GM18870 (cell line): ENCODE measurements around the gene PKLR.

ENCODE experiments used
- ATAC-seq: cut with Tn5 transposase; IDR thresholded peaks from one replicate; pipeline ENCODE4 v1.9.1; 2021; ENCODE audit warnings: moderate library complexity; ENCODE audit not compliant: unreplicated experiment

Gene PKLR

GRCh38 chr1:155286544-155286943, 14.7 kb downstream of the PKLR start:
- ATAC-seq = no peak

GRCh38 chr1:155285631-155286044, 15.6 kb downstream of the PKLR start:
- no peak for ATAC-seq

- no peak for ATAC-seq
These were observed 16.2 kb downstream of the PKLR start for GRCh38 chr1:155285063-155285462.

GRCh38 chr1:155284476-155284875, 16.8 kb downstream of the PKLR start:
- no peak for ATAC-seq

- ATAC-seq = no peak
These were observed 18.6 kb downstream of the PKLR start for GRCh38 chr1:155282488-155283091.

- ATAC-seq = no peak
These were observed 22.0 kb downstream of the PKLR start for GRCh38 chr1:155279268-155279667.

- no peak for ATAC-seq
These were observed 22.5 kb downstream of the PKLR start for GRCh38 chr1:155278689-155279160.

- no peak for ATAC-seq
These were observed 23.1 kb downstream of the PKLR start for GRCh38 chr1:155277902-155278688.

- ATAC-seq = peak; percentile 47
These were observed 24.0 kb downstream of the PKLR start, which contains the start of gene HCN3 for GRCh38 chr1:155277070-155277901. Gene HCN3 (plus strand): TSS chr1:155277463. CDS start chr1:155277591, 128 bp downstream.

DNA sequence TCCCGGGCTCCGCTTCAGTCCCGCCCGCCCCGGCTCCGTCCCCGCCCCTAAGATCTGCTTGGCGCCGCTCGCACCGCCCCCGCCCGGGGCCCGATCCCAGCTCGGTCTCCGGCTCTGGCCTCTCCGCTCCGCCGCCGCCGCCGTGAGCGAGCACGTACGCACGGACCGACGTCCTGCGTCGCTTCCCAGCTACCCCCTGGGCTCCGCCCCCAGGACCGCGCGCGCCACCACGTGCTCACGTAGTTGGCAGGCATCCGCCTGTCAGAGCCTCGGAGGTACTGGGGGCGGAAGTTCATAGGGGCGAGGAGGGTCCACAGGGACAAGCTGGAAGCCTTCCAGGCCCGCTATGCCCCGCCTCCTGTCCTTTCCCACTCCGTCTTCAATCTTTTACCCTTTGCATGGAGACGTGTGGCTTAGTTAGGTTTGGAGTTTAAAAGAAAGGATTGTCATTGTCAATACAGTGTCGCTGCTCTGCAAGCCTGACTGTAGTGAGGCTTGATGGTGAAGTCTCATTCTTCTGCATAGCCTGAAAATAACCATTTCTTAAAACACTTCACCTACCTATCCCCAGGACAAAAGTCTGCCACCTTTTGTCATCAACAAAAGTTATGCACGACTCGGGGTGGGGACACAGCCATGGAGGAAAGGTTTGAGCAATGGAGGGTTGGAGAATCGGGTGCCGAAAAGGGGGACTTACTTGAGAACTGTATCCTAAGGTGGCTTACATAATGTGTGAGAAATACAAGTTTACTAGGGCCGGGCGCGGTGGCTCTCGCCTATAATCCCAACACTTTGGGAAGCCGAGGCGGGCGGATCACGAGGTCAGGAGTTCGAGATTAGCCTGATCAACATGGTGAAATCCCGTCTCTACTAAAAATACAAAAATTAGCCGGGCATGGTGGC, 27.6 kb downstream of the PKLR start, which contains the start of gene CLK2:
Gene CLK2, minus strand, starts transcription at position 162 of the 903 bp plus-strand sequence. CDS start 2,527 bp downstream, outside the sequence.
- ATAC-seq = peak; percentile 42

DNA sequence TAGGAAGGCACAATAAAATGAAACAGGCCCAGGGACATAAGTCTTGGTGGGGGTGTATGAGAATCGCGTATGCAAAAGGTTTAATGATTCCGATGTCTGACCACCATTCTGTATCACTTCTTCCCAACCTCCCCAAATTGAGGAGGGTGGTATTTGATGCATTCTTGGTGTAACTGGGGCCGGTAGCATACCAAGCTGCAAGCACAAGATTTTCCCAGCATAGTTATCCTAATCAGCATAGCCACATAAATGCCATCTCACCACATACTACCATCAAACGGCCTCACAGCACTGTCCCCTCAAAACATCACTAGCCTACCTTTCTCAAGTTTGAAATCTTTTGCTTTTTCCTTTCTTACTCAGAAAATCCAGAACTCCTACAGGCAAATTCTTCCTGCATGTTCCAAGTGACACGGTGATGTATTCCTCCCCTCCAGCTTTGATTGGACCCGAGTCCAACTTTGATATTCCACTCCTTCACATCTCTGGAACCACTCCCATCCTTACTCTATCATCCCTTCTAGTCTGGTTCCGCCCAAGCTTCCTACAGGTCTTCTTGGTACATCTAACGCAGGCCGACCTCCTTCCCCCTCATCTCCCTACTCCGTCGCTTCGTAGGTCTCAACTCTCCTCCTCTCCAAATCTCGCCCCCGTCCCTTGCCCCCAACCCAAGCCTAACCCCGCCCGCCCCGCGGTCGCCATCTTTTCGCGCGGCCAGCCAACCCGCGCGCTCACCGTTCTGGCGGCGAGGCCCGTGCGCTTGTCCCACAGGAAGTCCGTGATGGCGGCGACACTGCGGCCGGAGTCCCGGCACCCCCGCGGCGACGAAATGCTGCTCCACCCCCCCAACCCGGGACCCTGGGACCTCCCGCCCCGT, 28.5 kb downstream of the PKLR start:
- ATAC-seq = no peak

DNA sequence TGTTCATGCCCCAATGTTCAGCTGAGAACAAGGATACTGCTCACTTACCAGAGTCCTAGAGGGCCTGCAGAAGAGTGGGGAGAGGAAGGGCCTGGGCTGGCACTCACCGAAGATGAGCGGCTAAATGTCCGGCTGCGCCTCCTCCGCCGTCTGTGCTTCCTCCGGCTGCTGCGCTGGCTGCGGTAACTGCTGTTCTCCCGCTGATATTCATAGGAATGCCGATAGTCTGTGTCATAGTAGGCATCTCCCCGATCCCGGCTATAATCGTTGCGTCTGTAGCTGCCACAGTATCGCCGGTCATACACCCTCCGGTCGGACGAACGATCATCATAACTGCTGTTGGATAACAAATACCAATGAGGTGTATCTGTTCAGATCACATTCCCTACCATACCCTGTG, 31.9 kb downstream of the PKLR start:
- ATAC-seq = no peak

DNA sequence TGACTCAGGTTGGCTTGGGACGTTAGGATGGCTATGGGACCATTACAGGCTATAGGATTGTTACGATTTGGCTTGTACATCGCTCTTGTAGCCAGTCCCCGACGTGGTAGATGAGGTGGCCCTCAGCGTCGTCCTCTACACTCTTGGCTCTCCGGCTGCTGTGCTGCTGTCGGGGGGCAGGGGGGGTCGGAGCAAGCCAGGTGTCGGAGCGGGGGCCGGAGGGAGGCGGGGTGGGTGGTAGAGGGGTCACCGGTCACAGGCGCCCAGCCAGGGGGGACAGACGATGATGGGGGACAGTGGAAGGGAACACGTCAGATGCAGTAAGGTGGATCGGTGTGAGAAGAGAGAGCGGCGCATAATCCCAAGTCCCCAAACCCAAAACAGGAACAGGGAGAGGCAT, 32.6 kb downstream of the PKLR start:
- ATAC-seq = no peak

DNA sequence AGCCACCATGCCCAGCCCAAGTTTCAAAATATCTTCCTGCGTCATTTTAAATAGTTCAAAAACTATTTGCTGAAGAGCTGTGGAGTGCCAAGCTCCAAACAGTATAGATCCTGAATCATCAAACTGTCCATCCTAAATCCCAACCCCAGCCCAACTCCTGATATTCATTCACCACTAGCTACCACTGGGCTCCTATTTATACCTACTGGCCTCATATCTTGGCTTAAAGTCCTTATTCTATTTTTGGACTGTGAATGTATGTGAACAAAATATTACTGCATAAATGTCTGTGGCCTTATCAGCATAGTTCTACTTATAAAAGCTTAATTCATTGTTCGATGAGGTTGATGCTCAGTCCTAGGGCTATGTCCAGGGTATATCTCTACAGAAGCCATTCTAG, 33.9 kb downstream of the PKLR start:
- no peak for ATAC-seq

- ATAC-seq = no peak
These were observed 34.7 kb downstream of the PKLR start for GRCh38 chr1:155266553-155266952.

GRCh38 chr1:155263067-155263466, 38.2 kb downstream of the PKLR start:
- no peak for ATAC-seq

DNA sequence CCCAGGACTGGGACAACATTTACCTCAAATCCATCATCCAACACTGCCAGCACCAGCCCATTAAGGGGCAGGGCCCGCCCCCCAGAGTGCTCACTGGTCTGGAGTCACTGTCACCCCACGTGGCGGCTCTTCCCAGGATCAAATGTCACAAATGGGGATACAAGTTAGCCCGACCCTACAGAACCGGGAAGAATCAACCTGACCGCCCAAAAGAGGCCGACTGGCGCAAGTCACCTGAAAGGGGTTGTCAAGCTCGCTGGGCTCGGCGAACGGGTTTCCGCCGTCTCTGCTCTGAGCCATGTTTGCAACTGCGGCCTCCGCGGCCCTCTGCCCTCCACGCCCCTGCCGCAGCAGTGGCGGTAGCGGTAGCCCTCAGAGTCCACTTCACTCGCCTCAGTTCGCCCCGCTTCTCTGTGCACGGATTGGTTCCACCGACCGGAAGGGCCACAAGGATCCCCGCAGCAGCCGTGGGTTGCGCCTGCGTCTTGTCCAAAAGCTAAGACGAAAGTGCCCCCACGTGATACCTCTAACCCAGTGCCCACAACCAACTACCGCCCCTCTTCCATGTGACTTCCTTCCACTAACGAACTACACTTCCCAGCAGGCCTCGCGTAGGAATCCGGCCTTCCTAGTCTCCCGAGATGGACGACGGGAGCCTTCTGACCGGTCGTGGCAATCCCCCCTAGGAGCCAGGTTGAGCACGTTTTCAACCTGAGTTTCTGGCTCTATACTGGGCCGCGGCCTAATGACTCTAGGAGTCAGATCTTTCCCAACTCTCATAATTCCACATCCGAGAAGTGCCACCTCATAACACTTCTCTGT, 39.2 kb downstream of the PKLR start, which contains the start of gene SCAMP3:
Gene SCAMP3, minus strand, starts transcription at position 509 of the 822 bp plus-strand sequence. Its CDS starts 209 bp downstream, at position 300.
- ATAC-seq = peak; percentile 86

GRCh38 chr1:155261493-155261851, 39.8 kb downstream of the PKLR start:
- no peak for ATAC-seq
